GM04504 (cell line): ENCODE results near the gene PDE3A.
"Not testable (repeated sequence)": the region's sequence is repeated elsewhere in the genome, so short reads cannot be mapped to it uniquely, and the experiment has no call there.

Experiments used
- DNase-seq: peaks from one replicate; pipeline ENCODE4 v3.0.0-alpha.2; 2012; ENCODE audit warnings: low read depth

Gene PDE3A

GRCh38 chr12:20368114-20368650 lies at the start of gene PDE3A:
TSS of gene PDE3A (plus strand) at chr12:20368537. CDS start at chr12:20369285, 748 bp downstream.
- DNase-seq: no peak

GRCh38 chr12:20319366-20319765 lies 49.0 kb upstream of the PDE3A start:
- no peak for DNase-seq

- no peak for DNase-seq
Observed at GRCh38 chr12:20320552-20320951, 47.8 kb upstream of the PDE3A start.

GRCh38 chr12:20330826-20331505 lies 37.4 kb upstream of the PDE3A start:
- not testable (repeated sequence) for DNase-seq

- DNase-seq: no peak
Observed at GRCh38 chr12:20339060-20339459, 29.3 kb upstream of the PDE3A start.

- DNase-seq: no peak
Observed at GRCh38 chr12:20342111-20342510, 26.2 kb upstream of the PDE3A start.

GRCh38 chr12:20345866-20346265 lies 22.5 kb upstream of the PDE3A start:
- no peak for DNase-seq

GRCh38 chr12:20350026-20350425 lies 18.3 kb upstream of the PDE3A start:
- no peak for DNase-seq

GRCh38 chr12:20350495-20350894 lies 17.8 kb upstream of the PDE3A start:
- no peak for DNase-seq

GRCh38 chr12:20351406-20351805 lies 16.9 kb upstream of the PDE3A start:
- no peak for DNase-seq

- no peak for DNase-seq
Observed at GRCh38 chr12:20356048-20356447, 12.3 kb upstream of the PDE3A start.

- no peak for DNase-seq
Observed at GRCh38 chr12:20360407-20360806, 7.9 kb upstream of the PDE3A start.

GRCh38 chr12:20361416-20361815 lies 6.9 kb upstream of the PDE3A start:
- no peak for DNase-seq

- DNase-seq: no peak
Observed at GRCh38 chr12:20364501-20364900, 3.8 kb upstream of the PDE3A start.

- DNase-seq: no peak
Observed at GRCh38 chr12:20366776-20367409, 1.4 kb upstream of the PDE3A start.

- no peak for DNase-seq
Observed at GRCh38 chr12:20367583-20368113, 689 bp upstream of the PDE3A start.

GRCh38 chr12:20368651-20369304 lies 441 bp downstream of the PDE3A start:
- DNase-seq: no peak

GRCh38 chr12:20369305-20370013 lies 1.1 kb downstream of the PDE3A start:
- DNase-seq: no peak

GRCh38 chr12:20370014-20370386 lies 1.7 kb downstream of the PDE3A start:
- no peak for DNase-seq

GRCh38 chr12:20370866-20371519 lies 2.7 kb downstream of the PDE3A start:
- no peak for DNase-seq

- no peak for DNase-seq
Observed at GRCh38 chr12:20372326-20373096, 4.2 kb downstream of the PDE3A start.
